HepG2 (cell line): Measurements from ENCODE around the gene ACOXL. TPM values are rescaled to one million over a fixed set of nuclear protein-coding genes. Genes with fewer than 3 reads are reported as not detected.

ENCODE experiments used
- BORCS8-MEF2B ChIP-seq: sonication (generic); formaldehyde crosslinking; IDR thresholded peaks from 2 replicates; pipeline ENCODE4 v1.8.0; 2022; ENCODE audit warnings: mild to moderate bottlenecking, missing genetic modification reagents
- CCDC6 ChIP-seq: sonication (generic); formaldehyde crosslinking; IDR thresholded peaks from 2 replicates; pipeline ENCODE4 v1.8.1; 2022; ENCODE audit warnings: mild to moderate bottlenecking, missing genetic modification reagents, moderate library complexity
- HMGA1 ChIP-seq: sonication (generic); formaldehyde crosslinking; conservative IDR thresholded peaks from 2 replicates; pipeline ENCODE4 v1.4.0; 2020; ENCODE audit warnings: missing genetic modification reagents
- IKZF4 ChIP-seq: sonication (generic); formaldehyde crosslinking; IDR thresholded peaks from 2 replicates; pipeline ENCODE4 v1.5.1; 2020; ENCODE audit warnings: borderline replicate concordance, mild to moderate bottlenecking, low read depth, missing genetic modification reagents; ENCODE audit errors: not compliant biosample characterization
- KLF15 ChIP-seq: sonication (generic); formaldehyde crosslinking; IDR thresholded peaks from 2 replicates; pipeline ENCODE4 v1.8.1; 2023; ENCODE audit warnings: borderline replicate concordance, mild to moderate bottlenecking, inconsistent platforms, missing genetic modification reagents, mixed read lengths
- MED13 ChIP-seq: sonication (generic); formaldehyde crosslinking; IDR thresholded peaks from 2 replicates; pipeline ENCODE4 v1.5.0; 2020; ENCODE audit warnings: missing genetic modification reagents
- ZHX2 ChIP-seq, 2 experiments: sonication (generic) in 1 of 2; formaldehyde crosslinking in 1 of 2; IDR thresholded peaks; 2 replicates each; pipeline versions ENCODE4 v1.6.1 to v1.9.0; 2014 to 2022; ENCODE audit warnings: antibody characterized with exemption in 1 of 2, borderline replicate concordance in 1 of 2, inconsistent platforms in 1 of 2, low read depth in 1 of 2, missing genetic modification reagents in 1 of 2
- ZIK1 ChIP-seq: sonication (generic); formaldehyde crosslinking; IDR thresholded peaks from 2 replicates; pipeline ENCODE4 v1.5.0; 2020; ENCODE audit warnings: mild to moderate bottlenecking, low read depth, missing genetic modification reagents, borderline replicate concordance
- ZNF317 ChIP-seq: sonication (generic); formaldehyde crosslinking; IDR thresholded peaks from 2 replicates; pipeline ENCODE4 v1.5.0; 2020; ENCODE audit warnings: mild to moderate bottlenecking, missing genetic modification reagents
- polyA plus RNA-seq, 8 experiments: library from polyadenylated mRNA; depleted of rRNA in 3 of 8; stranded (reverse) in 7 of 8; unstranded in 1 of 8; fragments of >200 nt; fragmentation: Illumina TruSeq in 4 of 8; extraction: Trizol in 4 of 8; gene quantifications; 2 replicates each; pipeline versions ENCODE4 v1.2.1 to v1.2.3, GENCODE V29; 2011 to 2016; ENCODE audit warnings: low read depth in 4 of 8, missing spikeins in 1 of 8, mixed read lengths in 1 of 8; ENCODE audit not compliant: insufficient read depth in 1 of 8
- total RNA-seq, 5 experiments: library from RNA; depleted of rRNA; stranded (reverse); fragments of >200 nt; fragmentation: Illumina TruSeq; extraction: Trizol; gene quantifications; 2 replicates each; pipeline ENCODE4 v1.2.3, GENCODE V29; 2016; ENCODE audit warnings: low read depth in 1 of 5
- TF ChIP-seq, protein P1 (sequence below): sonication (generic); formaldehyde crosslinking; IDR thresholded peaks from 2 replicates; pipeline ENCODE4 v1.5.1; 2020; ENCODE audit warnings: mild to moderate bottlenecking, missing genetic modification reagents, borderline replicate concordance
- TF ChIP-seq, protein P2 (sequence below): sonication (generic); formaldehyde crosslinking; IDR thresholded peaks from 2 replicates; pipeline ENCODE4 v1.5.0; 2020; ENCODE audit warnings: mild to moderate bottlenecking, missing genetic modification reagents
- TF ChIP-seq, protein P3 (sequence below): sonication (generic); formaldehyde crosslinking; conservative IDR thresholded peaks from 2 replicates; pipeline ENCODE4 v1.4.0; 2020; ENCODE audit warnings: missing genetic modification reagents
- TF ChIP-seq, protein P4 (sequence below): IDR thresholded peaks from 2 replicates; pipeline ENCODE4 v1.6.1; 2016; ENCODE audit warnings: low read depth, control low read depth

The ACOXL gene
- total and polyA plus RNA-seq, 2 of the 13 experiments (the other 11 are each of a cell fraction or from before 2014, with no cell fraction given) = not detected

DNA sequence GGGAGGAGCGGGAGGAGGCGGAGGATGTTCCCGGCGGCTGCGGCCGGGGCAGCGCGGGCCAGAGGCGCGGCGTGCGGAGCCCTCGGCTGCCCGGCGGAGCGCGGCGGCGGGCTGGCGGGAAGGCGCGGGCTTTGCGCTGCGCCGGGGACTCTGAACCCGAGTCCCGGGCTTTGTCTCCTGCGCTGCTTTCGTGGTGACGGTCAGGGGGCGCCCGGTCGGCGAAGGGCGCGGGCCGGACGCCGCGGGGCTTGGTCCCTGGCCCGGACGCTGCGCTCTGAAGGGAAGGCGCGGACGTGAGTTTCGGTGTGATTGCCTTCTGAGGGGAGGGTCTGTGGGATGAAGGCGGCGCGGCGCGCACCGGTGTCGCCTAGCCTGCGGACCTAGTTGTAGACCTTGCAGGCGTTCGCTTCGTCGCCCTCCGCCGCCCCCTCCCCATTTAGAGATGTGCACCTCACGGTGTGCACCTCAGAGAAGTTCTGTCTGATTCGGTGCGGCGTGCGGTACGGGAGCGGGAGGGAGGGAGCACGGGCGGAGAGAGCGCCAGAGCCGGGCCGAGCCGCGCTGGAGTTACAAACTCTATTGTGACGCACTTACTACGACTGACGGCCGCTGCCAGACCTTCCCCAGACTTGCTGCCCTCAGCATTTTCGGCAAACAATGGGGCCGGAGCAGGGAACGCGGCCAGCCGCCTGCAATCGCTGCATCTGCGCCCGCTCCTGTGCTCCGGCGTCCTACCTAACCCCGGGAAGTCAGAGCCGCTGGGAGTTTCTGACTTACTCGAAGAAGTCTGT, 390.5 kb downstream of the ACOXL start (continued):
- TF ChIP-seq IKZF4 (peak; percentile 13), ZNF317 (CRISPR knock-in tag) (no peak), HMGA1 (CRISPR knock-in tag) (no peak), MED13 (CRISPR knock-in tag) (no peak), ZHX2 (IDR thresholded peaks at IDR 0.05; ENCODE audit: low read depth) (0 out of 2 replicates have a peak, but pooled peaks have one; percentile 1), ZHX2 (CRISPR knock-in tag; IDR thresholded peaks at IDR 0.05; ENCODE audit: borderline replicate concordance) (peak; percentile 24; the same call in 1 of the 2 replicates), CCDC6 (CRISPR knock-in tag) (peak; percentile 73; the same call in 1 of the 2 replicates), ZIK1 (peak; percentile 3; the same call in 1 of the 2 replicates), KLF15 (CRISPR knock-in tag) (no peak), BORCS8-MEF2B (no peak; the same call in 1 of the 2 replicates)
- TF ChIP-seq, protein P1, sequence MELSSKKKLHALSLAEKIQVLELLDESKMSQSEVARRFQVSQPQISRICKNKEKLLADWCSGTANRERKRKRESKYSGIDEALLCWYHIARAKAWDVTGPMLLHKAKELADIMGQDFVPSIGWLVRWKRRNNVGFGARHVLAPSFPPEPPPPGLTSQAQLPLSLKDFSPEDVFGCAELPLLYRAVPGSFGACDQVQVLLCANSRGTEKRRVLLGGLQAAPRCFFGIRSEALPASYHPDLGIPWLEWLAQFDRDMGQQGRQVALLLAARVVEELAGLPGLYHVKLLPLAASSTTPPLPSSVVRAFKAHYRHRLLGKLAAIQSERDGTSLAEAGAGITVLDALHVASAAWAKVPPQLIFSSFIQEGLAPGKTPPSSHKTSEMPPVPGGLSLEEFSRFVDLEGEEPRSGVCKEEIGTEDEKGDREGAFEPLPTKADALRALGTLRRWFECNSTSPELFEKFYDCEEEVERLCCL (CRISPR knock-in tag) = no peak
- TF ChIP-seq, protein P2, sequence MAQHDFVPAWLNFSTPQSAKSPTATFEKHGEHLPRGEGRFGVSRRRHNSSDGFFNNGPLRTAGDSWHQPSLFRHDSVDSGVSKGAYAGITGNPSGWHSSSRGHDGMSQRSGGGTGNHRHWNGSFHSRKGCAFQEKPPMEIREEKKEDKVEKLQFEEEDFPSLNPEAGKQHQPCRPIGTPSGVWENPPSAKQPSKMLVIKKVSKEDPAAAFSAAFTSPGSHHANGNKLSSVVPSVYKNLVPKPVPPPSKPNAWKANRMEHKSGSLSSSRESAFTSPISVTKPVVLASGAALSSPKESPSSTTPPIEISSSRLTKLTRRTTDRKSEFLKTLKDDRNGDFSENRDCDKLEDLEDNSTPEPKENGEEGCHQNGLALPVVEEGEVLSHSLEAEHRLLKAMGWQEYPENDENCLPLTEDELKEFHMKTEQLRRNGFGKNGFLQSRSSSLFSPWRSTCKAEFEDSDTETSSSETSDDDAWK (CRISPR knock-in tag) = no peak
- TF ChIP-seq, protein P3, sequence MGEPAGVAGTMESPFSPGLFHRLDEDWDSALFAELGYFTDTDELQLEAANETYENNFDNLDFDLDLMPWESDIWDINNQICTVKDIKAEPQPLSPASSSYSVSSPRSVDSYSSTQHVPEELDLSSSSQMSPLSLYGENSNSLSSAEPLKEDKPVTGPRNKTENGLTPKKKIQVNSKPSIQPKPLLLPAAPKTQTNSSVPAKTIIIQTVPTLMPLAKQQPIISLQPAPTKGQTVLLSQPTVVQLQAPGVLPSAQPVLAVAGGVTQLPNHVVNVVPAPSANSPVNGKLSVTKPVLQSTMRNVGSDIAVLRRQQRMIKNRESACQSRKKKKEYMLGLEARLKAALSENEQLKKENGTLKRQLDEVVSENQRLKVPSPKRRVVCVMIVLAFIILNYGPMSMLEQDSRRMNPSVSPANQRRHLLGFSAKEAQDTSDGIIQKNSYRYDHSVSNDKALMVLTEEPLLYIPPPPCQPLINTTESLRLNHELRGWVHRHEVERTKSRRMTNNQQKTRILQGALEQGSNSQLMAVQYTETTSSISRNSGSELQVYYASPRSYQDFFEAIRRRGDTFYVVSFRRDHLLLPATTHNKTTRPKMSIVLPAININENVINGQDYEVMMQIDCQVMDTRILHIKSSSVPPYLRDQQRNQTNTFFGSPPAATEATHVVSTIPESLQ (CRISPR knock-in tag) = no peak
- TF ChIP-seq, protein P4, sequence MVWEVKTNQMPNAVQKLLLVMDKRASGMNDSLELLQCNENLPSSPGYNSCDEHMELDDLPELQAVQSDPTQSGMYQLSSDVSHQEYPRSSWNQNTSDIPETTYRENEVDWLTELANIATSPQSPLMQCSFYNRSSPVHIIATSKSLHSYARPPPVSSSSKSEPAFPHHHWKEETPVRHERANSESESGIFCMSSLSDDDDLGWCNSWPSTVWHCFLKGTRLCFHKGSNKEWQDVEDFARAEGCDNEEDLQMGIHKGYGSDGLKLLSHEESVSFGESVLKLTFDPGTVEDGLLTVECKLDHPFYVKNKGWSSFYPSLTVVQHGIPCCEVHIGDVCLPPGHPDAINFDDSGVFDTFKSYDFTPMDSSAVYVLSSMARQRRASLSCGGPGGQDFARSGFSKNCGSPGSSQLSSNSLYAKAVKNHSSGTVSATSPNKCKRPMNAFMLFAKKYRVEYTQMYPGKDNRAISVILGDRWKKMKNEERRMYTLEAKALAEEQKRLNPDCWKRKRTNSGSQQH (CRISPR knock-in tag) = peak; percentile 79; the same call in 1 of the 2 replicates
